ENCODE measurements around the gene RECQL5. TPM values are rescaled to one million over a fixed set of nuclear protein-coding genes. Genes with fewer than 3 reads are reported as not detected.
A peak's percentile ranks its signal among the peaks of the same experiment; 100 is the strongest.

The RECQL5 gene
- 10 to 100 TPM; 25.7 to 51.0 (median 37.6) TPM for total RNA-seq
- polyA plus RNA-seq = 10 to 100 TPM; 28.2 to 48.8 (median 47.4) TPM
- long read RNA-seq, donor 1, partial matches to known transcripts = 12 of 12 reads
- long read RNA-seq, donor 1, other reads (novel, unspliced or antisense) = 0 of 12 reads
- long read RNA-seq, donor 2 = 0 reads

DNA sequence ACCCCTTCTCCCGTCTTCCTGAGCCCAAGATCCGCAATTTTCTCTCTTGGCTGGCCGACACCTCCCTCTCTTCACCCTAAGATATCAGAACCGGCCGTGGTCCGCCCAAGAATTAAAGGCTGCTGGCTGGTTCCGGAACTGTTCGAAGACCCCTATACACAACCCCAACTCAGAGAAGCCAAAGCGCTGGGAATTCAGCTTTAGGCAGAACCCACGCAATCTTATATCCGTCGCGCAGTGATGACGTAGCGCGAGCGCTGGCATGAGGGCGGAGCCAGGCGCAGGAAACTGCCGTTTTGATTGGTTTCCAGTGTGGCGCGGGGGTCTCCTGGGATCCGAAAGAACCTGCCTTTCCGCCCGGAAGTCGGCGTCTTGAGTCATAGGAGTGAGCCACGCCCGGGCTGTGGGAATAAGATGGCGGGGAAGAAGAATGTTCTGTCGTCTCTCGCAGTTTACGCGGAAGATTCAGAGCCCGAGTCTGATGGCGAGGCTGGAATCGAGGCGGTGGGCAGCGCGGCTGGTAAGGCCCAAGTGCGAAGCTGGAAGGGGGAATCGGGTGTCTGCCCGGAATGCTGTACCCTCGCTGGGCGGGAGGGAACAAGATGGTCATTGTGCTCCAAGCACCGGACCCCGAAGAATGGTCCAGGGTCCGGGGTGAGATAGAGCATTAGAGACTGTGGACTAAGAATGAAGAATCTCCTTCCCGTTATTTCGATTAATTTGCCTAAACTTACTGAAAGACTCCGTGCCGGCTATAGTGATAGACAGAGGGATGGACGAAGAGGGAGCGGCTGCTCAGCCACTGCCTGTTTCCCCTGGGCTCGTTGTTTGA is at the start of gene RECQL5, which contains the start of gene SAP30BP:
RECQL5 (minus strand) TSS at position 196 of the 832 bp plus-strand sequence. CDS start 597 bp downstream, outside the sequence.
SAP30BP (plus strand) TSS at position 380 of the 832 bp plus-strand sequence; CDS start at position 415, 35 bp downstream.
- TF ChIP-seq POLR2A (IDR thresholded peaks at IDR 0.05) (peak in 1 of 3 donors; percentile 30), POLR2AphosphoS5 (IDR thresholded peaks at IDR 0.05) (peak; percentile 92 to 96 (median 95))
- TF ChIP-seq, protein P1, sequence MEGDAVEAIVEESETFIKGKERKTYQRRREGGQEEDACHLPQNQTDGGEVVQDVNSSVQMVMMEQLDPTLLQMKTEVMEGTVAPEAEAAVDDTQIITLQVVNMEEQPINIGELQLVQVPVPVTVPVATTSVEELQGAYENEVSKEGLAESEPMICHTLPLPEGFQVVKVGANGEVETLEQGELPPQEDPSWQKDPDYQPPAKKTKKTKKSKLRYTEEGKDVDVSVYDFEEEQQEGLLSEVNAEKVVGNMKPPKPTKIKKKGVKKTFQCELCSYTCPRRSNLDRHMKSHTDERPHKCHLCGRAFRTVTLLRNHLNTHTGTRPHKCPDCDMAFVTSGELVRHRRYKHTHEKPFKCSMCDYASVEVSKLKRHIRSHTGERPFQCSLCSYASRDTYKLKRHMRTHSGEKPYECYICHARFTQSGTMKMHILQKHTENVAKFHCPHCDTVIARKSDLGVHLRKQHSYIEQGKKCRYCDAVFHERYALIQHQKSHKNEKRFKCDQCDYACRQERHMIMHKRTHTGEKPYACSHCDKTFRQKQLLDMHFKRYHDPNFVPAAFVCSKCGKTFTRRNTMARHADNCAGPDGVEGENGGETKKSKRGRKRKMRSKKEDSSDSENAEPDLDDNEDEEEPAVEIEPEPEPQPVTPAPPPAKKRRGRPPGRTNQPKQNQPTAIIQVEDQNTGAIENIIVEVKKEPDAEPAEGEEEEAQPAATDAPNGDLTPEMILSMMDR (IDR thresholded peaks at IDR 0.05 in 8 of 11, conservative IDR thresholded peaks at IDR 0.05 in 3 of 11) = peak in 1 of 11 experiments; percentile 33
- peak; percentile 98 for DNase-seq
- intact Hi-C loops (cut with DNase I; ENCODE audit: low total_unique reads) = no loop called here
- 0 to 1% (median 0%) methylated on average over 30 to 55 of the region's 55 CpGs for WGBS, 5 donors
- Histone ChIP-seq H3K36me3 (peaks cover 0 to 61% (median 44%) of the 10 kb centered on the region in 6 donors), H3K4me3 (peak within 1 kb of the TSS; percentile 68 to 98 (median 94)), H3K27ac (peak within 1 kb of the TSS; percentile 69 to 95 (median 92)), H3K27me3 (replicated peaks in 1 of 7) (no peaks in the 10 kb centered on the region), H3K9me3 (no peaks in the 10 kb centered on the region), H3K4me1 (peaks cover 29 to 85% (median 55%) of the 10 kb centered on the region in 6 donors)

DNA sequence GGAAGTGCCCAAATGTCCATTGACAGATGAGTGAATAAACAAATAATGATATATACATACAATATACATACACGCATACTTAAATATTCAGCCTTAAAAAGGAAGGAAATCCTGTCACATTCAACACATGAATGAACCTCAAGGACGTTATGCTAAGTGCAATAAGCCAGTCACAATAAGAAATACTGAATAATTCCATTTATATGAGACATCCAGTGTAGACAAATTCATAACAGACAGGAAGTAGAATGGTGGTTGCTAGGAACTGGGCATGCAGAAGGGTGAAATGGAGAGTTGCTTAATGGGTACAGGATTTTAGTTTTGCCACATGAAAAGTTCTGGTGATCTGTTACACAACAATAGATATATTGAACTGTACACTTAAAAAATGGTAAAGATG is 45.5 kb upstream of the RECQL5 start:
- TF ChIP-seq POLR2A (IDR thresholded peaks at IDR 0.05) = no peak
- no peak for TF ChIP-seq POLR2AphosphoS5 (IDR thresholded peaks at IDR 0.05)
- TF ChIP-seq, protein P1 (IDR thresholded peaks at IDR 0.05 in 8 of 11, conservative IDR thresholded peaks at IDR 0.05 in 3 of 11) = no peak
- Histone ChIP-seq H3K36me3 (peaks cover 0 to 15% (median 10%) of the 10 kb centered on the region in 6 donors), H3K9me3 (no peaks in the 10 kb centered on the region), H3K4me3 (no peak overlapping the region), H3K4me1 (peaks cover 0 to 8% (median under 1%) of the 10 kb centered on the region in 6 donors), H3K27ac (no peak overlapping the region), H3K27me3 (replicated peaks in 1 of 7) (peaks cover 0 to 28% (median 0%) of the 10 kb centered on the region in 7 donors)
- intact Hi-C loops (cut with DNase I; ENCODE audit: low total_unique reads) = no loop called here
- WGBS, 5 donors = 24 to 31% (median 28%) methylated on average over 2 of the region's 2 CpGs
- no peak for DNase-seq

DNA sequence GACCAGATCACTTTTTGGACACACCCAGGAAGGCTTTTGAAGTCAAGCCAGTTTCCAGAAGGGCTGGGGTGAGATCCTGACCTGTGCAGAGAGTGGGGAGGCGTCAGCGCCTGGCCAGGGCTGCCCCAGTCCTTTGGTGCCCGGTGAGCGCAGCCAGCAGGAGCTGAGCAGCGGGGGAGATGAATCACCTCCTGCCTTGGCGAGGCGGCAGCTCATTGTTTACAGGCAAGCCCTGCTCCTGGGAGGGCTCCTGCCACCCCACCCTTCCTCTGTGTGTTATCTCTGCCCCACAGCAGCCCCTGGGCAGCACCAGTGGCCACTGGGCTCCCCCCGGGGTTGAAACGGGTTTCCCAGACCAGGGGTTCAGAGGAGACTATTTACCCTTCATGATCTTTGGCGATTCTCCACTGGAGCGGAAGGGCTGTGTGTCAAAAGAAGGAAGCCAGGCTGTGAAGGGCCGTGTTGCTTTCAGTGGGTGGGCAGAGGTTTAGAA is 40.2 kb upstream of the RECQL5 start:
- H3K4me3 ChIP-seq = no peak overlapping the region
- whole genome bisulfite sequencing, 5 donors = 51 to 72% (median 60%) methylated on average over 11 to 12 of the region's 12 CpGs
- TF ChIP-seq, protein P1 (IDR thresholded peaks at IDR 0.05 in 8 of 11, conservative IDR thresholded peaks at IDR 0.05 in 3 of 11) = no peak
- peak; percentile 83 to 84 (median 84) for TF ChIP-seq POLR2AphosphoS5 (IDR thresholded peaks at IDR 0.05)
- TF ChIP-seq POLR2A (IDR thresholded peaks at IDR 0.05) = no peak
- H3K27ac ChIP-seq = peak overlapping the region; percentile 23 to 84 (median 80)
- H3K4me1 ChIP-seq = peaks cover 0 to 21% (median 5%) of the 10 kb centered on the region in 6 donors
- intact Hi-C loops (cut with DNase I; ENCODE audit: low total_unique reads) = no loop called here
- DNase-seq = peak; percentile 87
- H3K27me3 ChIP-seq (replicated peaks in 1 of 7) = no peaks in the 10 kb centered on the region
- H3K36me3 ChIP-seq = peaks cover 5 to 69% (median 63%) of the 10 kb centered on the region in 6 donors
- no peaks in the 10 kb centered on the region for H3K9me3 ChIP-seq
